GM21717 (cell line): ENCODE measurements around the gene SOWAHC.
"Not testable (repeated sequence)": the region's sequence is repeated elsewhere in the genome, so short reads cannot be mapped to it uniquely, and the experiment has no call there.

Source experiments
- ATAC-seq: cut with Tn5 transposase; IDR thresholded peaks from one replicate; pipeline ENCODE4 v1.9.1; 2021; ENCODE audit warnings: mild to moderate bottlenecking, moderate library complexity; ENCODE audit not compliant: unreplicated experiment

Gene SOWAHC

DNA sequence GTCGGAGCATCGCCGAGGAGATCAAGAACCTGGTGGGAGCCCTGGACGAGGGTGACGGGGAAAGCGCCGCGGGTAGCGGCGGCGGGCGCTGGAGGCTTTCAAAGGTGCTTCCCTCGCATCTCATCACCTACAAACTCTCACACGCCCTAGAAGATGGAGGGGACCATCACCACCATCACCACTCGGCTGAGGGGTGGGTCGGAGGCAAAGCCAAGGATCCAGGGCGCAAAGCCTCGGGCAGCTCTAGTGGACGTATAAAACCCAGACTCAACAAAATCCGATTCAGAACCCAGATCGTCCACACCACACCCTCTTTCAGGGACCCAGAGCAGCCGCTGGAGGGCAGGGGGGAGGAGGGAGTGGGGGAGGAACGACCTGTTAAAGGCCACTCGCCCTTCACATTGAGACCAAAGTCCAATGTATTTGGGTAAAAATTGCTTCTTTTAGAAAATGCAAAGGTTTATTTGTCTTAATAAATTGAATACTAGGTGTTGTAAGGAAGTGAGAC, 1.5 kb downstream of the SOWAHC start:
- ATAC-seq = no peak

DNA sequence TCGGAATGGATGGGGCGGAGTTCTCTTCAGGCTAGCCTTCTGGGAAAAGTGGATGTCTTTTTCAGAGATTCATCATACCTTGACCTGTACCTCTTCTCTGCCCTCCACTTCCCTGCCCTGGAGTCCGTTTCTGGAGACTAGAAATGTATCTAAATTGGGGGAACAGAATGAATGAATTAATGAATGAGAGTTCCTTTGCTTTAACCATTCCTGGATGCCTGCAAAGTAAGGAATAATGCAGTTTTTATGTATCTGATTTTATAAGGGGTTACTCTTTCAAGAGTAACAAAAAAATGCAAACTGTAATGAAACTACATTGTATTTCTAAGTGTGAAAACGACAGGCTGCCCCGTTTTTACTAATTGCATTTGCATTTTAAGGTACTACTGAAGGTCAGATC, 2.0 kb downstream of the SOWAHC start:
- no peak for ATAC-seq

DNA sequence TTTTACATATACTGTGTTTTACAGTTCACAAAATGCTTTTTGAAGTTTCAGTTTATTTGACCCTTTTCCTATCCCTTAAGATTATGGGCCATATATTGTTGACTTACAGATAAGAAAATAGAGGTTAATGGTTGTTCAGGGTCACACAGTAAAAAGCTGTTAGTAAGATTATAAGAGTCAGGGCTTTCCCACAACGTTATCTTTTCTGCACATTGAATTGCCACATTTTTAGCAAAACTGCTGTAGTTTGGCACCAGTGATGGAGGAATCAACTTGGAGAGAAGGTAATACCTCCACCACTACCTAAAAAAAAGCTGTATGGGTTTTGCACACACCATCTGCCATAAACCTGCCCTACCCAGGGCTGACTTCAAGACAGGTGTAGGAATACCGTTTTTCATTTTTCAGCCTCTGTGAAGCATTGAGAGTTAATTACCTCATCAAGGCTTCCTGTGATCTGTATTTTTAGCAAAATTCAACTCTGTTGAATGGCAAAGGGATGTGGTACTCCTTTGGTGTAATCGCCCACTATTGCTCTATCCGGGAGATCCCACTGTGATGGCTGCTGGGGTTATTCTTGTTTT, 5.0 kb downstream of the SOWAHC start:
- ATAC-seq = no peak

DNA sequence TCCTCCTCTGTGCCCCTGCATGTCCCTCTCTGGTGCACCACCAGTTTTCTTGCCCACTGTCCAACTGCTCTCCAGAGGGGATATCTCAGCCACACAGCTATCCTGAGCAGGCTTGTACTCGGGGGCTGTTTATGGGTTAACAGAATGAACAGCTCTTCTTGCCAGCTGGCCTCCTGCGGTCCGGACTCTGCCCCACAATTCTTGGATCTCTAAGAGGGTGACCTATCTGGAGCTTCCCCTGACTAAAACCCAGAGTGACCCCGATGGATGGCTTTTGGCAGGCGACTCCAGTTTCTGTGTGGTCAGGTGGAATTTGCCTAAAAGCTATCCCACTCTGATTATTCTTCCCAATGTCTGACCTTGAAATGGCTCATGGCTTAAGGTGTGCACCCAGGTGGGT, 9.1 kb downstream of the SOWAHC start:
- no peak for ATAC-seq

DNA sequence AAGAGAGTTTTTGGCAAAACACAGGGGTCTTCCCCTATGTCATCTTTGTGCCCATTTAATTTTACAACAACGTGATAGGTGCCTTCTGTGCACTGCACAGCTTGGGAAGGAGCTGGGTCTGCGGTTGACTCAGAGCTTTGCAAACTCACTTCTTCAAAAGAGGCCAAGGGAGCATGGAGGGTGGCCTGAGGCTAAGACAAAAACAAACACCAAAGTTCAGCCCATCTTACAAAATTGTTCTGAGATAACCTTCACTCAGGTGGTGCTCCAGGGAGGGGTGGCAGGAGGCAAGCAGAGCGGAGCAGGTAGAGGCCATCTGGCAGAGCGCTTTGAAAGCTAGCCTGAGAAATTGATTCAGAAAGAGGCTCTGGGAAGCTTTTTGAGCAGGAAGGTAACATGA, 9.8 kb downstream of the SOWAHC start:
- ATAC-seq = no peak

DNA sequence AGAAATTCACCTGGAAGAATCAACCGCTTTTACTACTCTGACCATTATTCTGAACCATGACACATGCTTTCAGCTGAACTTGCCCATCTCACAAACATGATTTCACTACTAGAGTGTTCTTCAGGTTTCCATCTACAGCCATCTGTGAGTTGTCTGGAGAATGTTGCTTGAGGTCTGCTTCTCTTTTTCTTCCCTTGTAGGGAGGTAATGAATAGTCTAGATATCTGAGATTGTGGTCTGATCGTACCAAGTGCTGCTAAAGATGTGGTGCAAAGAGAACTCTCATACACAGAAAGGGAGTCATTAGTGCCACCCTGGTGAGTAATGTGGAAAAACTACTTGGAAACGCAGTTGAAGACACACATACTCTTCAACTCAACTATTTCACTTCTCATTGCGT, 10.2 kb downstream of the SOWAHC start:
- ATAC-seq = no peak

DNA sequence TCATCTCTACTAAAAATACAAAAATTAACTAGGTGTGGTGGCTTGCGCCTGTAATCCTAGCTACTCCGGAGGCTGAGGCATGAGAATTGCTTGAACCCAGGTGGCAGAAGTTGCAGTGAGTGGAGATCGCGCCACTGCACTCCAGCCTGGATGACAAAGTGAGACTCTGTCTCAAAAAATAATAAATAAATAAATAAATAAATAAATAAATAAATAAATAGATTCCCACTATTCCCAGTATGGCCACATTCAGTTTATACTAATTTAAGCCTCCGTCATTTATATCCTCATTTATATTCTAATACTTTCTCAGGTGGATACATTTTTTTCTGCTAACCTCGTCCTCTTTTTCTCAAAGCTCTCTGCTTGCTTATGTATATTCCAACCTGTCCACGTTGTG, 14.2 kb downstream of the SOWAHC start:
- ATAC-seq = not testable (repeated sequence)

DNA sequence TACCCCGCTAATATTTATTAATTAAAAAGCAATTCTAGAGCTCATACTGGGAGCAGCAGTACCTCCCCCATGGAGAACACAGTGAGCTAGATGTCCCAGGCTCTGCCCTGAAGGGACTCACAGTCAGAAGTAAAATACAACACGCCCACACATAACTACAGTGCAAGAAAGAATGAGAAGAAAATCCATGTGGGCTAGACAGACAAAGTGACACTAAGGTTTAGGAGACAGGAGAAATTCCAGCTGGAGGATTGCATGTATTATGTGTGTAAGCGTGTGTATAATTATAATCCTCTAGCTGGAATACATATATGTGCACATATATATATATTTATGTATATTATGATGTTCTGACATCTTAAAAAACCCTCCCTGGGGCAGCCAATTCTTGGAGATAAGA, 15.7 kb downstream of the SOWAHC start:
- no peak for ATAC-seq

DNA sequence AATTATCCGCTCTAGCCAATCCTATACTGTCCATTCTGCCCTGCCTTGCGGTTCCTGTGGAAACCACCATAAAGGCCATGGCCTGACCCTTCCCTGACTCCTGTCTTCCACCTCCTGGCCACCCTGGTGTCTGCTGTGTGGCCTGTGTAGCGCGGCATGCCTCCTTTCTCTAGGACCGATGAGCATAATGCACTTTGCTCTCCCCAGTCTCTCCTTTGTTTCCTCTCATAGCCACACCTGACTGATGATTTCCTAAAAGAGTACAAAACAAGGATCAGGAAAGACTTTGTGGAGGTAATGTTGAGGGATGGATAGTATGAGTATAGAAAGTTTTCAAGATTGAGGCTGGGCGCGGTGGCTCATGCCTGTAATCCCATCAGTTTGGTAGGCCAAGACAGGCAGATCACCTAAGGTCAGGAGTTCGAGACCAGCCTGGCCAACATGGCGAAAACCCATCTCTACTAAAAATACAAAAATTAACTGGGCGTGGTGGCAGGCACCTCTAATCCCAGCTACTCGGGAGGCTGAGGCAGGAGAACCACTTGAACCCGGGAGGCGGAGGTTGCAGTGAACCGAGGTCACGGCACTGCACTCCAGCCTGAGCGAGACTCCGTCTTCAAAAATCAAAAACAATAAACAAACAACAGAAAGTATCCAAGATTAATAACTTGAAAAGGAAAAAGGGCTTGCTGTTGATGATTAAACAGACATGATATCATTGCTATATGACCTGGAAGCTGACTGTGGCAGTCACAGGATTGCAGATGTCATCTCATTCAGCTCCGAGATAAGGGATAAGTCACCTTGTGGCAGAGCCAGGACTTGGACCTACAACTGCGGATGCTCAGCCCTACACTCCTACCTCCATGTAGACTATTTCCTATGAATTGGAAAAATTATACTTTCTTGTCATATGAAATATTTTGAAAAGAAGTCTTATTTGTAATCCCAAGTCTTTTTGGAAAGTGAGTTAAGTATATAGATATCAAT, 16.6 kb downstream of the SOWAHC start:
- no peak for ATAC-seq

DNA sequence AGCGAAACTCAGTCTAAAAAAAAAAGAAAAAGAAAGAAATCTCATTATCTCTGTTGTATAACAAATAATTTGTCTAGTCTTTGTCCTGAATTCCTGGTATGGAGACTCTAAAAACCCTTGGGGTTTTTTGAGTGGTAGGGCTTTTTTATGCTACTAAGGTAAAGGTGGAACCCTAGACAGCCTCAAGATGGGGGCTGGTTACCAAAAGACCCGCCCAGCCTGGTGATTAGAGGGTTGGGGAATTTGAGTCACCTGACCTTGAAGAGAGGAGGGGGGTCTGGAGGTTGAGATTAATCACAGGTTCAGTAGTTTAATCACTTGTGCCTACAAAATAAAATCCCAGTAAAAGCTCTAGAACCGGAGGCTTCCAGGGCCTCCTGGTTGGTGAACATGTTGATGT, 17.6 kb downstream of the SOWAHC start:
- ATAC-seq = no peak

DNA sequence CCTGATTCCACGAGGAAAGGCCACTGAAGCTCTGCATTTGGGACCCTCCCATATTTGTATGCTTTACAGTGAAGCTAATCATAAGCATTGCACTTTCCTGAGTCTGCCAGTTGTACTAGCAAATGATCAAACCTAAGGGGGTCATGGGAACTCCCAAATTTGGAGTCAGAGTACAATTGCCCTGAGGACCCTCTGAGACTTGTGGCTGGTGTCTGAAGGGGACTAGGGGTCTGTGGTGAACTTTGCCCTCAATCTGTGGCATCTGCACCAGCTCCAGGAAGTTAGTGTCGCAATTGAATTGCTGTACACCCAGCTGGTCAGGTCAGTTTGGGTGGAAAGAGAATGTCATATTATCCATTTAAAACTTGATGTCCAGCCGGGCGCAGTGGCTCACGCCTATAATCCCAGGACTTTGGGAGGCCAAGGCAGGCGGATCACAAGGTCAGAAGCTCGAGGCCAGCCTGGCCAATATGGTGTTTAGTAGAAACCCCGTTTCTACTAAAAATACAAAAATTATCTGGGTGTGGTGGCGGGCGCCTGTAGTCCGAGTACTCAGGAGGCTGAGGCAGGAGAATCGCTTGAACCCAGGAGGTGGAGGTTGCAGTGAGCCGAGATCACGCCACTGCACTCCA, 18.1 kb downstream of the SOWAHC start:
- no peak for ATAC-seq

DNA sequence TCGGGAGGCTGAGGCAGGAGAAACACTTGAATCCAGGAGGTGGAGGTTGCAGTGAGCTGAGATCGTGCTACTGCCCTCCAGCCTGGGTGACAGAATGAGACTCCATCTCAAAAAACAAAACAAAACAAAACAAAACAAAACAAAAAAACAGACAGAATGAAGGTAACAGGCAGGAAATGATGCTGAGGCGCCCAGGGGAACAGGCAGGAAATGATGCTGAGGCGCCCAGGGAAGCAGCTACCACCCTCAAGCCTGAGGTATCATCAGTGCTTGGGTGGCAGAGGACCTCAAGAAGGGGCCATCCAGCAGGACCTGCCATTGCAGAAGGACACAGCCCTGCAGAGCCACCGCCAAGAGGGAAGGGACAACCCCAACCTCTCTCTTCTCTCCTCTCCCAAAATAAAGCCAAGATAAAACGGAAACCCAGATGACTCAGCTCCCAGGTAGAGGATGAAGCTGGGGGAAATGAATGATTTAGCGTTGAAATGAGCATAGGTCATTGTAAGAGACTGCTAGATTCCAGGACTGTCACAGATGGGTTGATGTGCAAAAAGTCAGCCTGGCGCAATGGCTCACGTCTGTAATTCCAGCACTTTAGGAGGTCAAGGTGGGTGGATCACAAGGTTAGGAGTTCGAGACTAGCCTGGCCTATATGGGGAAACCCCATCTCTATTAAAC, 19.3 kb downstream of the SOWAHC start:
- no peak for ATAC-seq

DNA sequence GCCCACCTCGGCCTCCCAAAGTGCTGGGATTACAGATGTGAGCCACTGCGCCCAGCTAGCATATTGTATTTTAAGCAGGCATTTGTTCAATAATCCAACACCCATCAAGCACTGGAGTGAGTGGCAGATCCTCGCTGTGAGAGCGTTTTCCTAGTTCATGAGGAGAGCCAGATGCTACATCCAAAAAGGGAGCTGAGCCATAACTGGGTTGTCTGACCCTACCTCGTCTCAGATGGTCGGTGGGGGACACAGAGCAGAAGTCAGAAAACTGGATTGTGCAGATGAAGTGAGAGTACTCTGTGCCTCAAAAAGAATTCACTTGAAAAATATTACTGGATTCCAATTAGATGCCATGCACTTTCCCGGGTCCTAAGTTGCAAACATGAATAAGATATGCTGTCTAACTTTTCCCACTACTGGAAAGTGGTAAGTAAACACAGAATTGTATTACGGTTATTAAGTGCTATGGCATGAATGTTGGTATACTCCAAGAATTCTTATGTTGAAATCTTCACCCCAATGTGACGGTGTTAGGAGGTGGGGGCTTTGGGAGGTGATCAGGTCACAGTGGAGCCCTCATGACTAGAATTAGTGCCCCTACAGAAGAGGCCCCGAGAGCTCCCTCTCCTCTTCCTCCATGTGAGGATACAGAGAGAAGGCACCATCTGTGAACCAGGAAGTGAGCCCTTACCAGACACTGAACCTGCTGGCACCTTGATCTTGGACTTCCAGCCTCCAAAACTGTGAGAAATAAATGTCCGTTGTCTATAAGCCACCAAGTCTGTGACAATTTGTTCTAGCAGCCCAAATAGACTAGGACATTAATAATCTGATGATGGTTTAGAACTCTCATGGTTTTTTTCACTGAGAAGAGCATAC, 21.5 kb downstream of the SOWAHC start:
- no peak for ATAC-seq

DNA sequence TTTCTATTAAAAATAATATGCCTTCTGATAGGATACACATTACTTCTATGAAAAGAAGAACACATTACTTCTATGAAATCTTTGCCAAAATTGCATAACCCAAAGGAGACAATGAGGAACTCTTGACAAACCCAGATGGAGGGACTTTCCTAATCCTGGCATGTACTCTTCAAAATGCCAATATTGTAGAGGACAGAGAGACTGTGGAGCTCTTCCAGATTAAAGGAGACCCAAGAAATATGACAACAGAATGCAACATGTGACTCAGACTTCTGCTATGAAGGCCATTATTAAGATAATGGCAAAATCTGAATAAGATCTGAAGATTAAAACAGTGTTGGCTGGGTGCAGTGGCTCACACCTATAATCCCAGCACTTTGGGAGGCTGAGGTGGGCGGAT, 22.2 kb downstream of the SOWAHC start:
- no peak for ATAC-seq

DNA sequence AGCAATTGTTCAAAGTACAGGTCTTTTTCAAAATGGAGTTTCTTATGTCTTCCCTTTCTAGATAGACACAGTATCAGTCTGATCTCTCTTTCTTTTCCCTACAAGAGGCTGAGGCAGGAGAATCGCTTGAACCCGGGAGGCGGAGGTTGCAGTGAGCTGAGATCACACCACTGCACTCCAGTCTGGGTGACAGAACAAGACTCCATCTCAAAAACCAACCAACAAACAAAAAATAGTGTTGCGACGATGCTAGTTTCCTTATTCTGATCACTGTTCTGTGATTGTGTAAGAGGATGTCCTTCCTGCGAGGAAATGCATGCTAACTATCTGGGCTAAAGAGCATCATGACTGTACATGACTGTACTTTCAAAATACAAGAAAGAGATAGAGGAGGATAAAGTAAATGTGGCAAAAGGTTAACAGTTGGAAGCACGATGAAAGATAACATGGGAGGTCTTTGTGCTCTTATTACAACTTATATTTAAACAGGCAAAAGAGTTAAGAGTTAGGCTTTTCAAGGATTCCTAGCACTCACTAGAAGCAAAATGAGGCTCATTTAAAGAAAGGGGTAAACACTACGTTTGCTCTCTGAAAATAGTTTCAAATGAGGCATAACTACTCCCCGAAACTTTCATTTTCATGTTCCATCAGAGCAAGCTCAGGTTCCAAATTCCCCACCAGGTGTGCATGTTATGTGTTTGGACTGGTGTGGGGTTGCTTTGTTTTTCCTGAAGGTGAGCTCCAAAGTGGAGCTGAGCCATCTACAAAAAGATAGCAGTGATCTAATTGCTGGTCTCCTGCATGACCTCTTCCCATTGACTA, 23.8 kb downstream of the SOWAHC start:
- peak; percentile 87 for ATAC-seq

DNA sequence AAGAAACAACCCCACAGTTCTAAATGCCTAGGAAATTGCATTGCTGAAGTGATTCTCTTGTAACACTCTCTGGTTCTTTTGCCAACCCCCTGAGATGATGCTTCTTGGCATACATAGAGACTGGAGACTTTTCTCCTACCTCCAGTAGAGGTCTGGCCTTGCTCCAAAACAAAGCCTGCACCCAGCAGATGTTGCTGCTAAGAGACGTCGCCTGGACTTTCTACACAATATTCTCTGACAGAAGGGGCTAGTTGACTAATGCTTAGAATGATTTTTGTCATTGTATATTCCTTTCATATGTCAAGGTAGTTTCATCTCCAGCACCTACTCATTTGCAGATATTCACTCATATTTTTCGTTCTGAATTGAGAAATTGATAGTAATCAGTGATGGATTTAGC, 24.6 kb downstream of the SOWAHC start:
- ATAC-seq = no peak

DNA sequence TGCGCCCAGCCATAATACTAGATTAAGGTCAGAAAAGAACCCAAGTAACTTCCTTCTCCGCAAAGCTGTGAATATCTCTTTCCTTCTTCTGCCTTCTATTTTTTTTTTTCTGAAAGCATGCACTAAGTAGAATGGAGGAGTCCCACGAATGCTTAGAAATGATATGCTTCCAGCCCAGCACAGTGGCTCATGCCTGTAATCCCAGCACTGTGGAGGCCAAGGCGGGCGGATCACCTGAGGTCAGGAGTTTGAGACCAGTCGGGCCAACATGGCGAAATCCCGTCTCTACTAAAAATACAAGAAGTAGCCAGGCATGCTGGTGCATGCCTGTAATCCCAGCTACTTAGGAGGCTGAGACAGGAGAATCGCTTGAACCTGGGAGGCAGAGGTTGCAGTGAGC, 25.8 kb downstream of the SOWAHC start:
- not testable (repeated sequence) for ATAC-seq

DNA sequence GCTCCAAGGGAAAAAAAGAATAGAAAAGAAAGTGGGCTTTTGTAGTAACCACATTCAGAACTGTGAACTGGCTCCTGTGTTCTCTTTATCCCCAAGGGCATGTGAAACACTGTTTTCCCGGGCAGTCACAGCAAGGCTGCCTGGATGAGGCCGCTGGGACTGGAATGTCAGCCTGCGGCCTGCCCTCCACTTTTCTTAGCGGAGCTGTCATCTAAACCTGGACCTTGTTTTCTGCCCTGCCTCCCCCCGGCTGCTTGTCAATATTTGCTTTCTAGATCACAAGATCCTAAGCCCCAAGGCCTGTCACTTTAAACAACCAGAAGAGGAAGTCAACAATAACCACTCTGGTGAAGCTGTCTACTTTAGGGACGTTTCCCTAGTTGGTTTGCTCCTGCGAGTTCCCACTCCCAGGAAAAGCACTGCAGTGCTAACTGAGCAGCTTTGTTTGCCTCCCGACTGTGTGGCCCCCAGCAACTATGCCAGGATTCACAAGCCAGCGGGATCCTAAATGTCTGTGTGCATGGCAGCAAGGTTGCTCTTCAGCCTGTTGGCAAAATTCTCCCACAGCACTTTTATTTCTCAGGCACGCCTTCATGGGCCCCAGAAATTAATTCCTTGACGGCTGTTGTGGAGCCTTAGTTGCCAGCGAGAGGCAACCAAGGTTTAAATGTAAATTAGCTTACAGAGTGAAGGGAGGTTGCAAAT, 30.6 kb downstream of the SOWAHC start:
- no peak for ATAC-seq
